DND-41 (cell line): ENCODE results near the gene NRP1.

Experiments used
- ATAC-seq: fragments of 200-7000 bp; cut with Tn5 transposase; 3 replicates; pipeline ENCODE4 v1.9.1; 2021; ENCODE audit warnings: low read depth; ENCODE audit not compliant: insufficient read depth
- DNase-seq: peaks from one replicate; pipeline ENCODE4 v3.0.0-alpha.2; 2020
- H2AFZ ChIP-seq: 2 replicates; pipeline ENCODE4 v1.6.0; 2012; ENCODE audit warnings: low read depth, low read length
- H3K27ac ChIP-seq: 2 replicates; pipeline ENCODE4 v1.5.1; 2012; ENCODE audit warnings: low read length, inconsistent platforms
- H3K27me3 ChIP-seq: fragments of 200-600 bp; sonication (generic); 2 replicates; pipeline ENCODE4 v1.6.0; 2012; ENCODE audit warnings: low read length, mild to moderate bottlenecking, inconsistent platforms; ENCODE audit not compliant: insufficient read depth, poor library complexity
- H3K36me3 ChIP-seq: 2 replicates; pipeline ENCODE4 v1.5.1; 2012; ENCODE audit warnings: low read length, inconsistent platforms; ENCODE audit not compliant: insufficient read depth
- H3K4me1 ChIP-seq: 2 replicates; pipeline ENCODE4 v1.5.1; 2012; ENCODE audit warnings: mild to moderate bottlenecking, low read length; ENCODE audit not compliant: insufficient read depth
- H3K4me2 ChIP-seq: 2 replicates; pipeline ENCODE4 v1.6.0; 2012; ENCODE audit warnings: mild to moderate bottlenecking, moderate library complexity, low read length, inconsistent platforms; ENCODE audit not compliant: insufficient read depth
- H3K4me3 ChIP-seq, 2 experiments: fragments of 200-600 bp in 1 of 2; shearing (Covaris generic) in 1 of 2; 2 replicates each; pipeline ENCODE4 v1.5.1; 2012 to 2016; ENCODE audit warnings: inconsistent platforms in 2 of 2, low read length in 2 of 2, mild to moderate bottlenecking in 2 of 2, low read depth in 1 of 2, moderate library complexity in 1 of 2
- H3K79me2 ChIP-seq: 2 replicates; pipeline ENCODE4 v1.6.0; 2012; ENCODE audit warnings: low read length, inconsistent platforms; ENCODE audit not compliant: insufficient read depth
- H3K9ac ChIP-seq: 2 replicates; pipeline ENCODE4 v1.6.0; 2012; ENCODE audit warnings: low read depth, mild to moderate bottlenecking, inconsistent platforms, low read length, moderate library complexity
- H3K9me3 ChIP-seq: 2 replicates; pipeline ENCODE4 v1.5.1; 2012; ENCODE audit warnings: low read length, moderate library complexity, mild to moderate bottlenecking, inconsistent platforms; ENCODE audit not compliant: insufficient read depth, severe bottlenecking
- H4K20me1 ChIP-seq: 2 replicates; pipeline ENCODE4 v1.6.0; 2012; ENCODE audit warnings: low read length; ENCODE audit not compliant: insufficient read depth
- CTCF ChIP-seq: IDR thresholded peaks from 2 replicates; pipeline ENCODE4 v1.5.1; 2012; ENCODE audit warnings: borderline replicate concordance, low read length, moderate library complexity, mild to moderate bottlenecking; ENCODE audit not compliant: poor library complexity, severe bottlenecking; ENCODE audit errors: extremely low read depth
- EZH2 ChIP-seq: IDR thresholded peaks from 3 replicates; pipeline ENCODE4 v1.6.1; 2012; ENCODE audit warnings: borderline replicate concordance, low read depth, mild to moderate bottlenecking, moderate library complexity, low read length, inconsistent platforms; ENCODE audit not compliant: severe bottlenecking

The NRP1 gene

GRCh38 chr10:33260403-33261149 is 73.9 kb downstream of the NRP1 start:
- no peaks in the 10 kb centered on the region for H3K4me1 ChIP-seq

GRCh38 chr10:33258967-33259366 is 75.5 kb downstream of the NRP1 start:
- Histone ChIP-seq H2AFZ (no peak overlapping the region), H3K4me2 (no peak overlapping the region), H3K4me3 (no peak overlapping the region), H3K9me3 (no peaks in the 10 kb centered on the region), H3K36me3 (no peaks in the 10 kb centered on the region), H4K20me1 (no peaks in the 10 kb centered on the region), H3K27ac (no peak overlapping the region), H3K4me1 (no peaks in the 10 kb centered on the region), H3K9ac (no peak overlapping the region), H3K79me2 (no peaks in the 10 kb centered on the region), H3K27me3 (no peaks in the 10 kb centered on the region)
- ATAC-seq = no peak
- TF ChIP-seq EZH2 (no peak), CTCF (no peak)
- no peak for DNase-seq

More at GRCh38 chr10:33260403-33261149, 73.9 kb downstream of the NRP1 start:
- Histone ChIP-seq H3K4me2 (no peak overlapping the region), H4K20me1 (no peaks in the 10 kb centered on the region), H3K79me2 (no peaks in the 10 kb centered on the region), H3K27ac (no peak overlapping the region), H3K27me3 (no peaks in the 10 kb centered on the region), H3K4me3 (no peak overlapping the region), H3K9me3 (no peaks in the 10 kb centered on the region), H3K9ac (no peak overlapping the region), H3K36me3 (no peaks in the 10 kb centered on the region), H2AFZ (no peak overlapping the region)
- no peak for TF ChIP-seq CTCF
- TF ChIP-seq EZH2 = no peak
- DNase-seq (no peak), ATAC-seq (no peak)

- Histone ChIP-seq H4K20me1 (no peaks in the 10 kb centered on the region), H3K4me3 (no peak overlapping the region), H3K9me3 (no peaks in the 10 kb centered on the region), H3K9ac (no peak overlapping the region), H3K79me2 (no peaks in the 10 kb centered on the region), H2AFZ (no peak overlapping the region), H3K27me3 (no peaks in the 10 kb centered on the region), H3K27ac (no peak overlapping the region), H3K4me2 (no peak overlapping the region), H3K4me1 (no peaks in the 10 kb centered on the region), H3K36me3 (no peaks in the 10 kb centered on the region)
- DNase-seq (no peak), ATAC-seq (no peak)
- TF ChIP-seq CTCF (no peak), EZH2 (no peak)
These were observed 76.9 kb downstream of the NRP1 start for GRCh38 chr10:33257439-33258080.
